Fibroblast of pulmonary artery (primary cell): ENCODE measurements around the gene ARV1.
"Not testable (repeated sequence)": the region's sequence is repeated elsewhere in the genome, so short reads cannot be mapped to it uniquely, and the experiment has no call there.

Experiments used
- DNase-seq: peaks from one replicate; pipeline ENCODE4 v3.0.0-alpha.2; 2010; ENCODE audit warnings: low read depth
- H3K4me3 ChIP-seq: replicated peaks from 2 replicates; pipeline ENCODE4 v1.5.1; 2011; ENCODE audit warnings: low read depth, mild to moderate bottlenecking, control low read depth, low read length, moderate library complexity
- TF ChIP-seq, protein P1 (sequence below): IDR thresholded peaks from 2 replicates; pipeline ENCODE4 v1.5.1; 2011; ENCODE audit warnings: mild to moderate bottlenecking, control low read depth, low read length, inconsistent platforms; ENCODE audit errors: missing control alignments

The ARV1 gene

DNA sequence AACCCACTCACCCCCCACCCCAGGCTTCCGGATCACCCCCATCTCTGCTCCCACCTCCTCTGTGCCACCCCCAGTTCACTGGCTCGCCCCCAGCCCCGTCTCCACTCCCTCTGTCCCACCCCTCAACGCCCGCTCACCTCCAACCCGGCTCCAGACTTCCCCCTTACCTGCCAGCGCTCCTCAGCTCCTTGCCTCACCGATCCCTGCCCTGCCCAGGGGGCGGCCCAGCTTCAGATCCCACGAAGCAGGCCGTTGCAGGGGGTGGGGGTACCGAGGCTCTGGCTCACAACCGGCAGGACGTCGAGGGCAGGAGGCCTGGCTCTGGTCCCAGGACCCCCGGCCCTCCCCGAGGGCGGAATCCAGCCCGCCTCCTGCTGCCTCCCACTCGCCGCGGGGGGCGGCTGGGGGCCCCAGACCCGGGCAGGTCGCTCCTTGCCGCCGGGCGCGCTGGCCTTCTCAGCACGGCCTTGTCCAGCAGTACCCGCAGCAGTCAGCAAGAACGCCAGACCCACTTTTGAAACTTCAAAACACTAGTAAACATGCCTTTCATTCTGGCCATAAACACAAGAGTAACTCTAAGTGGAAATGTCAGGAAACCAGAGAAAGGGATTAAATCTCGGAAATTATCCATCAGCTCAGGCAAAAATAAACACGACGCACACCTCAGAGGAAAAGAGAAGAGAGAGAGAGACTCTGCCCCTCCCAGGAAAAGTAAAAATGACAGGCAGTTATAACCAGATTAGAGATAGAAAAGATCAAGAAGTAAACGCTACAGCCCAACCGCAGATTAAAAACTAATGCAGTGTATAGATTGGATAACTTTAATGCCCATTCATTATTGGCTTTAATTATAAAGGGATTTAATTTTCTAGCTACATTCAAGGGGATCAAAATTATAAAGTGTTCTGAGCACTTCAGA, 62.2 kb downstream of the ARV1 start:
- peak overlapping the region; percentile 72 for H3K4me3 ChIP-seq
- no peak for DNase-seq
- TF ChIP-seq, protein P1, sequence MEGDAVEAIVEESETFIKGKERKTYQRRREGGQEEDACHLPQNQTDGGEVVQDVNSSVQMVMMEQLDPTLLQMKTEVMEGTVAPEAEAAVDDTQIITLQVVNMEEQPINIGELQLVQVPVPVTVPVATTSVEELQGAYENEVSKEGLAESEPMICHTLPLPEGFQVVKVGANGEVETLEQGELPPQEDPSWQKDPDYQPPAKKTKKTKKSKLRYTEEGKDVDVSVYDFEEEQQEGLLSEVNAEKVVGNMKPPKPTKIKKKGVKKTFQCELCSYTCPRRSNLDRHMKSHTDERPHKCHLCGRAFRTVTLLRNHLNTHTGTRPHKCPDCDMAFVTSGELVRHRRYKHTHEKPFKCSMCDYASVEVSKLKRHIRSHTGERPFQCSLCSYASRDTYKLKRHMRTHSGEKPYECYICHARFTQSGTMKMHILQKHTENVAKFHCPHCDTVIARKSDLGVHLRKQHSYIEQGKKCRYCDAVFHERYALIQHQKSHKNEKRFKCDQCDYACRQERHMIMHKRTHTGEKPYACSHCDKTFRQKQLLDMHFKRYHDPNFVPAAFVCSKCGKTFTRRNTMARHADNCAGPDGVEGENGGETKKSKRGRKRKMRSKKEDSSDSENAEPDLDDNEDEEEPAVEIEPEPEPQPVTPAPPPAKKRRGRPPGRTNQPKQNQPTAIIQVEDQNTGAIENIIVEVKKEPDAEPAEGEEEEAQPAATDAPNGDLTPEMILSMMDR, result no peak

DNA sequence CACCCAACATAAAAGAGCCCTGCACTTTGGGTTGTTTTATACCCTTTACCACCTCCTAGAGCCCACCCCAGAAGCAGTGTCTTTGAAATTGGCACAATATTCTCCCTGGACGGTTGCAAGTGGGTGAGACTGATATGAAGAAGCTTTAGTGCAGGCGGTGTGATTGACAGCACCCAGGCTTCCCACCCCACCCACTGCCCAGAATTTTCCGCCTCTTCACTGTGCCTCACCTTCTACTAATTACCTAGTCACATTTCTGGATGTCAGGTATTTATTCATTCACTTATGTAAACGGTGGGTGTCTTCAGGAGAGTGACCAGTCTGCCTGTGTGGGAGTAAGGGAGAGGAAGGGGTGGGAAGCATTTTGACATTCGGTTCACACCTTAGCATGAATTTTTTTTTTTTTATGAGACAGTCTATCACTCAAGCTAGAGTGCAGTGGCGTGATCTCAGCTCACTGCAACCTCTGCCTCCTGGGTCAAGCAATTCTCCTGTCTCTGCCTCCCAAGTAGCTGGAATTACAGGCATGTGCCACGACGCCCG, 62.9 kb downstream of the ARV1 start:
- DNase-seq, result no peak
- TF ChIP-seq, protein P1, result no peak
- no peak overlapping the region for H3K4me3 ChIP-seq

DNA sequence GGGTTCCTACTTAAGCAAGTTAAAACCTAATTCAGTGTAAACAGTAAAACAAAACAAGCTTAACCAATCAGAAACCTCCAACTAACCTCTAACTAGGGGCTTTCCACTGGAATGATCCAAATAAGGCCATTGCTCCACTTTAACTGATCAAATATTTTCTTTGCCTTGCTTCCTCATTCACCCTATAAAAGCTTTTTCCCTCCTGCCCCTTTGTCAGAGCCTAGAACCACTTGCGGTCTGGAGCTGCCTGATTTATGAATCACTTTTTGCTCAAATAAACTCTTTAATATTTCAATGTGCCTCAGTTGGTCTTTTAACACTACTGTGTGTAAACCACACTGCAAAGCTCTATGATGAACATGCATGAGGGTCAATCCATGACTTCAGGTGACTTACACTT, 65.7 kb downstream of the ARV1 start:
- H3K4me3 ChIP-seq, result no peak overlapping the region
- DNase-seq, result no peak
- TF ChIP-seq, protein P1, result no peak

DNA sequence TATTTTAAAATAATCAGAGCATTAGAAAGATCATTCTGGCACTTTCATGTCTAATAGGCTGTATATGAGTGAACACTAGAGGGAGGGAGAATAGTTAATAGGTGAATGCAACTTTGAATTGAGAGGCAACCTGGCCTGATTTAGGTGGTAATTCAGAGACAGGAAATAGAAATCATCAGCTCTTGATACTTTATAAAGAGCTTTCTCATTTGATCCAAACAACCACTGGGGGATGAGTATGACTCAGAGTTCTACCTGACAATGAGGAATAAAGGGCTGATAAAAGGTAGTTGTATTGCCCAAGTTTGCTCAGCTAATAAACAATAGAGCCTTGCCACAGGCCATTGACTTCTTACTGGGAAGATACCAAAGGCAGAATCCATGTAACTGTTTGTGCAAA, 66.4 kb downstream of the ARV1 start:
- TF ChIP-seq, protein P1, result no peak
- no peak overlapping the region for H3K4me3 ChIP-seq
- no peak for DNase-seq

DNA sequence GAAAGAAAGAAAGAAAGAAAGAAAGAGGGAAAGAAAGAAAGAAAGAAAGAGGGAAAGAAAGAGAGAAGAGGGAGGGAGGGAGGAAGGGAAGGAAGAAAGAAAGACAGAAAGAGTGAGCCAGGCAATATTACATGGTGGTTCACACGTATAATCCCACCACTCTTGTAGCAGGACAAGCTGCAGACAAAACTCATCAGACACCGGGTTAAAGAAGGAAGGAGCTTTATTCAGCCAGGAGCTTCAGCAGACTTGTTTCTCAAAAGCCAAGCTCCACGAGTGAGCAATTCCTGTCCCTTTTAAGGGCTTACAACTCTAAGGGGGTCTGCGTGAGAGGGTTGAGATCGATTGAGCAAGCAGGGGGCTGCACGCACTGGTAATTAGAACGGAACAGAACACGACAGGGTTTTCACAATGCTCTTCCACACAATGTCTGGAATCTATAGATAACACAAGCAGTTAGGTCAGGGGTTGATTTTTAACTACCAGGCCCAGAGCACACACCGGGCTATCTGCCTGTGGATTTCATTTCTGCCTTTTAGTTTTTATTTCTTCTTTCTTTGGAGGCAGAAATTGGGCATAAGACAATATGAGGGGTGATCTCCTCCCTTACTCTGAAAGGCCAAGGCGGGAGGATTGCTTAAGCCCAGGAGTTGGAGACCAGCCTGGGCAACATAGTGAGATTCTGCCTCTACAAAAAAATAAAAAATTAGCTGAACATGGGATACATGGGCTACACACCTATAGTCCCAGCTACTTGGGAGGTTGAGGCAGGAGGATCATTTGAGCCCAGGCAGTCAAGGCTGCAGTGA, 67.2 kb downstream of the ARV1 start:
- not testable (repeated sequence) for DNase-seq

DNA sequence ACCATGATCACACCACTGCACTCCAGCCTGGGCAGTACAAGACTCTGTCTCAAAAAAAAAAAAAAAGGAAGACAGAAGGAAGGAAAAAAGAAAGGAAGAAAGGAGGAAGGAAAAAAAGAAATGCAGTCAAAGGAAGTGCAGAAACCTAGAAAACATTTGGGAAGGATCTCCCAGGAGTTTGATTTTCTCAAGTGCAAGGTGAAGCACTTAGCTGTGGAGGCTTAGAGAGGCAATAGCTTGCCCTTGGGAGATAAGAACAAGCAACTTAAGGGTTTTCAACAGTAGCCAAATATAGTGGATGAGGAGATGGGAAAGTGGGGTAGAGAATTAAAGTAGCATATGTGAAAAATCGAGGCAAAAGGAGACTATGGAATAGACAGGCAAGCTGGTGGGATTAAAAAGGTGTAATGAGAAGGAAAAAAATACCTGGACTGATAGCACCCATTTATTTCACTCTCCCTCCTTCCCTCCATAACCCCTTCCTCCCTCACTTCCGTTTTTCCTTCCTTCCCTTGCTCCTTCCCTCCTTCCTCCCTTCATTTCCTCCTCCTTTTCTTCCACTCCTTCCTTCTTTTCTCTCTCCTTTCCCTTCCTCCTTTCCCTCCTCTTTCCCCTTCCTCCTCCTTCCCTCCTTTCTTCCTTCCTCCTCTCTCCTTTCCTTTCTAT, 68.0 kb downstream of the ARV1 start:
- TF ChIP-seq, protein P1, result no peak
- no peak overlapping the region for H3K4me3 ChIP-seq
- no peak for DNase-seq

More for the DNA sequence above, 67.2 kb downstream of the ARV1 start:
- not testable (repeated sequence) for H3K4me3 ChIP-seq

DNA sequence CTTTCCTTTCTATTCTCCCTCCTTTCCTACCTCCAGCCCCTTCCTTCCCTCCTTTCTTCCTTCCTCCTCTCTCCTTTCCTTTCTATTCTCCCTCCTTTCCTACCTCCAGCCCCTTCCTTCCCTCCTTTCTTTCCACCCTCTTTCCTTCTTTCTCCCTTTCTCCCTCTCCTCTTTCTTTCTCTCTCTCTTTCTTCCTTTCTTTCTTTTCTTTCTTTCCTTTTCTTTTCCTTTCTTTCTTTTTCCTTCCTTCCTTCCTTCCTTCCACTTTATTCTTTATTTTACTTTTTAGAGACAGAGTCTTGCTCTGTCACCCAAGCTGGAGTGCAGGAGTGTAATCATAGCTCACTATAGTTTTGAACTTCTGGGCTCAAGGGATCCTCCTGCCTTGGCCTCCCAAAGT, 68.6 kb downstream of the ARV1 start:
- H3K4me3 ChIP-seq, DNase-seq: not testable (repeated sequence)

DNA sequence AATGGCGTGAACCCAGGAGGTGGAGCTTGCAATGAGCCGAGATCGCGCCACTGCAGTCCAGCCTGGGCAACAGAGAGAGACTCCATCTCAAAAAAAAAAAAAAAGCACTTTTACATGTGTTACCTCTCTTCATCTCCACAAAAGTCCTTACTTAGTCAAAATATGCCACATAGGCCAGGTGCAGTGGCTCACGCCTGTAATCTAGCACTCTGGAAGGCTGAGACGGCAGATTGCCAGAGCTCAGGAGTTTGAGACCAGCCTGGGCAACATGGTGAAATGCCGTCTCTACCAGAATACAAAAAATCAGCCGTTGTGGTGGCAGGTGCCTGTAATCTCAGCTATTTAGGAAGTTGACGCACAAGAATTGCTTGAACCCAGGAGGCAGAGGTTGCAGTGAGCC, 69.5 kb downstream of the ARV1 start:
- not testable (repeated sequence) for DNase-seq, H3K4me3 ChIP-seq
